GM18909 (cell line): ENCODE measurements around the gene ADCY9.
"Not testable (repeated sequence)": the region's sequence is repeated elsewhere in the genome, so short reads cannot be mapped to it uniquely, and the experiment has no call there.

Experiments used
- ATAC-seq: cut with Tn5 transposase; IDR thresholded peaks from one replicate; pipeline ENCODE4 v1.9.1; 2021; ENCODE audit warnings: mild to moderate bottlenecking; ENCODE audit not compliant: unreplicated experiment, poor library complexity

The ADCY9 gene

DNA sequence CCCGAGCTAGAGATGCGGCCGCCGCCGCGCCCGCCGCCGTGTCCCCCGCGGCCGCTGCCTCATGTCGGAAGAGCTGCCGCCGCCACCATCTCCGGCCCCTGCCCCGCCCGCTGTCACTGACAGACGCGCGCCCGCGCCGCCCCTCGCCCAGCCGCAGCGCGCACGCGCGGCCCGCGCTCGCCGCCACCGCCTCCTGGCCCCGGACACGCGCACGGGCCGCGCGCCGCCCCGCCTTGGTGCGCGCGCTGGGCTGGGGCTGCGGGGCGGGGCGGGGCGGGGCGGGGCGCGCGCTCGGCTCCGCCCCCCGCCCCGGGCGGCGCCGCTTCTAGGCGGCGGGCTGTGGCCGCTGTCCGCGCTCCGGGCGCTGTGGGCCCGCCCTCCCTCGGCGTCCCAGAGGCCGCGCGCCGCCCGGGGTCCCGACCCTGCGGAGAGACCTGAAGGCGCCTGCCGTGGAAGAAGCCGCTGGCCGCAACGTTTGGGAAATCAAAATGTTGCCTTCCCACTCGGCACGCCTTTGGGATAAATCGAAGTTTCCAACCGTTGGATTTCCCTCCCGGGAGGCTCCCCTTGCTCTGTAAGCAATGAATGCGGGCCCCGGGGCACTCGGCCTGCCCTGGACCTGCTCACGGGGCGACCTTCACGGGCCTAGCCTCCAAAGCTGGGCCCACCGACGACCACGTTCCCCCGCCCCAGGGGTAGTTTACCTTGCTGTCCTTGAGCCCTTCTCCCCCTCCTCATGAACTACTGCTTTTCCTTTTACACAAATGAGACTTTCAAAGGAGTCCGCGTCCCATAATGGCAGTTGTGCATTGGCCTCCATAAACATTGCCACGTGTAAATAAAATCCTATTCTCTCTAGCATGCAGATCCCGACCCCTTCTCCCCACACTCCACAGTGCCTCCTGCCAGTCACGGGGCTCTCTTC is at the start of gene ADCY9:
ADCY9 (minus strand) TSS at position 118 of the 925 bp plus-strand sequence. CDS start 1,000 bp downstream, outside the sequence.
- ATAC-seq: peak; percentile 68

DNA sequence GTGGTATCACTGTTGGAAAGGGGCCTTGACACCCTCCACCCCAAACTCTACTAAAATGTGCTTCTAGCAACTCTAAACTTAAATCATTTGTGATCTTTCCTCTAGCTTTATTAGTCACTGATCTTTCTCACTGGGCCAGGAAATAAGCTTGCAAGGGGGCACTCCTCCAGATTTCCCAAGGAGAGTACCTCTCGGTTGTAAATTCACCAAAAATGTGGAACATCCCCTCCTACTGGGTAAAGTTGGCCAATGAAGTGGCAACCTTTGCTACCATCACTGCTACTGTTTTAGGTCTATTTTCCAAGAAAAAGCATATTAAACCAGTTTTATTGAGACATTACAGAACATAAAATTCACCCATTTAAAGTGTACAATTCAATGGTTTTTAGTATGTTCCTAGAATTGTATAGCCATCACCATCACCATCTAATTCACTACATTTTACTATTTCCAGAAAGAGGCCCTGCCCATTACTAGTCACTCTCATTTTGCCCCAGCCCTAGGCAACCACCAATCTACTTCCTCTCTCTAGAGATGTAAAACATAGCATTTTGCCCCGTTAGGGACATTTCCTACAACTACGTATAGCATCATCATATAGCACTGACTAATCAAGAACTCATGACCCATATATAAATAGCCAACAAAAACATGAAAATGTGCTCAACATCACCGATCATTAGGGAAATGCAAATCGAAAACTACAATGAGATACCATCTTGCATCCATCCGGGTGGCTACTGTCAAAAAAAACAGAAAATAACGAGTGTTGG is 44.6 kb upstream of the ADCY9 start:
- no peak for ATAC-seq

DNA sequence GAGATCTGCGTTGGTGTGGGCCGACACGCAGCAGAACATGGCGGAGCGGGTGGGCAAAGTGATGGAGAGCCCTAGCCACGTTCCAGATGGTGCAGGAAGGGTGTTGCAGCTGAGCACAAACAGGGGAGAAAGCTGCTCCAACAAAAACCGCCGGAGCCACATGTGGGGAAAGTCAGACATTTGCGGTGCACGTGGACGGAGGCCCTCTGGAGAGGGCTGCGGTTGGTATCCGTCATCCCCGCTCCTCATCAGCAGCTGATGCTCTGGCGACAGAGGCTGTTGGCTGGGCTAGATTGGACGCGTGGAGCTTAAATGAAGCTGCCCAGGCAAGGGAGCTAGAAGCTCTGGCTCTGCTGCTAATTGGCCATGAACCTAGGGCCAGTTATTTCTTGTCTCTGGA is 43.5 kb upstream of the ADCY9 start:
- ATAC-seq: no peak

DNA sequence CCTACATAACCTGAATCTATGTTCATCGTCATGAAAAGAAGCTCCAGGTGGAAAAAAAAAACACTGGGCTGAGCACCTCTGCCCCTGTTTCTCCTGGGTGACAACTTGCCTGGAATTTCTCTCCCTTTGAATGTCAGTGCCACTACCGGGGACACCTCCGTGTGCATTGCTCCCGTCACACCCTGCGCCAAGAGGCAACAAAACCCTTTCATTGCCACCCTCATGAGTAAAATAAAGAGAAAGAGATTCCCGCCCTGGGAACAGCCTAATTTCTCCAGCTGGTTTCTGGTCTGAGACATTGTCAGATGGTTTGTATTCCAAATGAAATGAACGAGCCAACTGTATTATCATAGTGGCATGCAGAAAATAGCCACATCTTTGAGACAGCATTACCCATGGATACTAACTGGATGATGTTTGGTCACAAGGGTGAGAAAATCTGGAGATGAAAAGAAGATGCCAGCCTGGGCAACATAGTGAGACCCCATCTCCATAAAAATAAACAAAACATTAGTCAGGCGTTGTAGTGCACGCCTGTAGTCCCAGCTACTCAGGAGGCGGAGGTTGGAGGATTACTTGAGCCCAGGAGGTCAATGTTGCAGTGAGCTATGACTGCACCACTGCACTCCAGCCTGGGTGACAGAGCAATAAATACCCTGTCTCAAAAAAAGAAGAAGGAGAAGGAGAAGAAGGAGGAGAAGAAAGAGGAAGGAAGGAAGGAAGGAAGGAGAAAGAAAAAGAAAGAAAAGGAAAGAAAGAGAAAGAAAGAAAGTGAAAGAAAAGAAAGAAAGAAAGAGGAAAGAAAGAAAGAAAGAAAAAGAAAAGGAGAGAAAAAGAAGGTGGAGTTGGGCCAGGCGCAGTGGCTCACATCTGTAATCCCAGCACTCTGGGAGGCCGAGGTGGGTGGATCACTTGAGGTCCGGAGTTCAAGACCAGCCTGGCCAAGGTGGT is 42.2 kb upstream of the ADCY9 start:
- no peak for ATAC-seq

DNA sequence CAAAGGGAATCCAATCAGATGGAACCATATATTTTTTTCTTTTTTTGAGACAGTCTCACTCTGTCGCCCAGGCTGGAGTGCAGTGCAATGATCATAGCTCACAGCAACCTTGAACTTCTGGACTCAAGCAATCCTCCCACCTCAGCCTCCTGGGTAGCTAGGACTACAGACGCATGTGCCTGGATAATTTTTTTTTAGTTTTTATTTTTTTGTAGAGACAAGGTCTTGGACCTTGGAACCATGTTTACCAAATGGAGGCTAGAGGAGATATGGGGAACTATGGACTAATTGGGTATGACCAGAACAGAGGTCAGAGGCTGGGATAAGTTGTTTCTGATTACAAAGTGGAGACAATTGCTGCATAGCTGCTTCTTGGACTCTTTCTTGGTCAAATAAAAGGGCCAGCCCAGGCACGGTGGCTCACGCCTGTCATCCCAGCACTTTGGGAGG is 41.2 kb upstream of the ADCY9 start:
- ATAC-seq: no peak

DNA sequence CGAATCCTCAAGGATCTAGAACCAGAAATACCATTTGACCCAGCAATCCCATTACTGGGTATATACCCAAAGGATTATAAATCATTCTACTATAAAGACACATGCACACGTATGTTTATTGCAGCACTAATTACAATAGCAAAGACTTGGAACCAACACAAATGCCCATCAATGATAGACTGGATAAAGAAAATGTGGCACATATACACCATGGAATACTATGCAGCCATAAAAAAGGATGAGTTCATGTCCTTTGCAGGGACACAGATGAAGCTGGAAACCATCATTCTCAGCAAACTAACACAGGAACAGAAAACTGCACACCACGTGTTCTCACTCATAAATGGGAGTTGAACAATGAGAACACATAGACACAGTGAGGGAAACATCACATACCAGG is 40.3 kb upstream of the ADCY9 start:
- ATAC-seq: not testable (repeated sequence)

DNA sequence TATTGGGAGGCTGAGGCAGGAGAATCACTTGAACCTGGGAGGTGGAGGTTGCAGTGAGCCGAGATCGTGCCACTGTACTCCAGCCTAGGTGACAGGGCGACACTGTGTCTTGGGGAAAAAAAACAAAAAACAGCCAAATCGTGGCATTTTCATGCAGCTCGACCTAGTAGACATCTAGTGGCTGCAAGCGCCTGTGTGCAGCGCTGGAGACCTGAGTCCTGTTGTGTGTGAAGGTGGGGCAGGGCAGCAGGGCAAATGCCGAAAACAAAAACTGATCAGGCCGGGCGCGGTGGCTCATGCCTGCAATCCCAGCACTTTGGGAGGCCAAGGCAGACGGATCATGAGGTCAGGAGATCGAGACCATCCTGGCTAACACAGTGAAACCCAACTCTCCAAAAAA is 37.1 kb upstream of the ADCY9 start:
- ATAC-seq: not testable (repeated sequence)

DNA sequence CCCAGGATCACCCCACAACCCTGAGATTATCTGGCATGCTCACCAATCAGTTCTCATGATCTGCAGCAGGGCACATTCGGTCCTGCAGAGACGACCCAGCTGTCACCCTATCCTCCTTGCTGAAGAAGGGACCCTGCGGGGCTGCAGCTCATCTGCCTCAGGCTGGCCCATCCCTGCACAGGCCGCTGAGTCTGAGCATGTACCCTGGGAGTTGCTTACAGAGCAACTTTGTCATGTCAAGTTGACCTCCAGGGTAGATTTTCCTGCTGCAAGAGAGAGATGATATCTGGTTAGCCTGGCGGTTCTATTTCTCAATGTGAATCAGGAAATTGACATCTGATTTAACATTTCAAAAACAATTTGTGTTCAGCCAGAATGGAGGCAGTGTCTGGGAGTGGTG is 36.0 kb upstream of the ADCY9 start:
- ATAC-seq: no peak

DNA sequence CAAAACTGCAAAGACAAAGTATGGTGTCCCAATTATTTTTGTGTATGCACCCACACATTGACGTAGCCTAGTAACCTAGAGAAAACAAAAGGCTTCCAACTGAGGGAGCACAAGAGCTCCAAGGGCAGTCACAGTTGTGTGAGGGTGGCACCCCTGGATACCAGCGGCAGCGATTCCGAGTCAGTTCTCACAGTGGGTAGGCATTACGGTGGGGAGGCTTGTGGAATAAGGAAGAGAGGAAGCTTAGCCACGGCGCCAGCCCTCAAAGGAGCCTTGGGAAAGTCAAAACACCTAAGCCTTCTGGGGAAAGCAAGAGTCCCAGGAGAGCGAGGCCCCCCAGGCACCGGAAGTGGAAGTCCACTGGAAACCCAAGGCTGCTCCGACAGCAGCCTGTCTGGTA is 31.0 kb upstream of the ADCY9 start:
- ATAC-seq: no peak

DNA sequence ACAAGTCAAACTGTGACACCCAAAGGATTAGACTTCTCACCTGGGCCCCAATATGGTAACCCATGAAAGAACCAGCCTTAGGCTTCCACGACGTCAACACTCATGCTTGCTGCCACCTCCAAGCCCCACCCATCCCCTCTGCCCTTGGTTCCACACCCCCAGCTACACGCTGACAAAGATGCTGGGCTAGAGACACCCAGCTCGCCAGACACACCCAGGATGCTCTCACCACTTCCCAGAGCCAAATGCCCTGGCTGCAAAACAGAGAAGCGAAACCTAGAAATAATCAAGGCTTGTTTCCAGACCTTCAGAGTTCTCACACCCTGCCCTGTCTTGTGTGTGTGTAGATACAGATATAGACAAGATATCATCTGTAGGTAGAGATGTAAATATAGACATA is 26.0 kb upstream of the ADCY9 start:
- ATAC-seq: peak; percentile 52

DNA sequence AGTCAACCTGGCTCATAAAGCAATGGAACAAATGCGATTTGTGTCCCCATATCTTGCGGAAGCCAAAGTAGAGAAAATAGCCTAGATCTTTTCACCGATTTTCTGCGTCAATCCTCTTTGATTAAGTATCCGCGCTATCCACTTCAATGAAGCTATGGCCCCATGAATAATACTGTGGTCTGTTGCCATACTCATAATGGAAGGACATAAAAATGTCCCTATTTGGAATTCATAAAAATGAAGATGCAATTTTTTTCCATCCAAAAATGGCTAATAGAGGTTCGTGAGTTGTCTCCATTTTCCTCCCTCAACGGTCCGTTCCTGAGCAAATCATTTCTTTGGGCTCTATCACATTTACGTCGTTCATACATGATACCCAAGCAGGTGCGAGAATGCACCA is 25.4 kb upstream of the ADCY9 start:
- no peak for ATAC-seq

DNA sequence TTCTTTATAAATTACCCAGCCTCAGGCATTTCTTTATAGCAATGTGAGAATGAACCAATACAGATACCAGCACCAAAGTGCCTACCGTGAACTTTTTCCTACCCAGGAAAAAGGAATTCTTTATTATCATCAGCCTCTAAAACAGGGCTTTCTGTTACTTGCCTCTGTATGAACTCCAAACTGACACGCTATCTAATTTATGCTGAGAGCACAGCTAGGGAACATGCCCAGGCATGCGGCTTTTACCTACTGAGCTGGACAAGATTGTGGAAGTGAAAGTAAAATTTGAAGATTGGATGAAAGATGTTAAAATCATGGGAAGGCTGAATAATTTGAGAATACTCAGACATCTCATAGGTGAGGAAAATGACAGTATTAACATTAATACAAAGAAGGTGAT is 24.4 kb upstream of the ADCY9 start:
- no peak for ATAC-seq

DNA sequence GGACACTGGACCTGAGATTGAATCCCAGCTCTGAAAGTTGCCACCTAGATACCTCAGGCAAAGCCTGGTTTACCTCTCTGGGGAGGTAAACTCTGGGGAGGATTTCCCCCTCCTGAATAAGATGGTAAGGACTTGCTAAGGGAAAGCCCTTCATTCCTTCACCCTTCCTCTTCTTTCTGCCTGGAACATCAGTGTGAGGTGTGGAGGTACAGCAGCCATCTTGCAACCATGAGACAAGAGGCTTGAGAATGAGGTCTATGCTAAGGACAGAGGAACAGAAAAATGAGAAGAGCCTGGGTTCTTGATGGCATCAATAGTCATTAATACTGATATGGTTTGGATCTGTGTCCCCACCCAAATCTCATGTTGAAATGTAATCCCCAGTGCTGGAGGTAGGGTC is 23.7 kb upstream of the ADCY9 start:
- no peak for ATAC-seq

DNA sequence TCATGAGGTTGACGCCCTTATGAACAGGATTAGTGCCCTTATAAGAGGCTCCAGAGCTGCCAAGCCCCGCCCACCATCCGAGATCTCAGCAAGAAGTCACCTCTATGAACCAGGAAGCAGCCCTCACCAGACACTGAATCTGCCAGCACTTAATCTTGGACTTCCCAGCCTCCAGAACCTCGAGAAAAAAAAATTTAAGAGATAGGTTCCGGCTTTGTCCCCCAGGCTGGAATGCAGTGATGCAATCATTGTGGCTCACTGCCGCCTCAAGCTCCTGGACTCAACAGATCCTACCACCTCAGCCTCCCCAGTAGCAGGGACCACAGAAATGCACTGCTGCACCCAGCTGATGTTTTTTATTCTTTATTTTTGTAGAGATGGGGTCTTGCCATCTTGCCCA is 22.5 kb upstream of the ADCY9 start:
- ATAC-seq: no peak

DNA sequence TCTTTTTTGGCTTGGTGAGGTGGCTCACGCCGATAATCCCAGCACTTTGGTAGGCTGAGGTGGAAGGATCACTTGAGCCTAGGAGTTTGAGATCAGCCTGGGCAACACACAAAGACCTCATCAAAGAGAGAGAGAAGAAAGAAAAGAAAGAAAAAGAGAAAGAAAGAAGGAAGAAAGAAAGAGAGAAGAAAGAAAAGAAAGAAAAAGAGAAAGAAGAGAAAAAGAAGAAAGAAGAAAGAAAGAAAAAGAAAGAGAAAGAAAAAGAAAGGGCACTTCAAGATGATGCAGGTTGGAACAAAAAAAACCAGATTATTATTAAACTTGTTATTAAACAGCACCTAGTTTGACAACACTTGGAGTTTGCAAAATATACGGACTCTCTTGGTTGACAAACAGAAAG is 21.2 kb upstream of the ADCY9 start:
- no peak for ATAC-seq

DNA sequence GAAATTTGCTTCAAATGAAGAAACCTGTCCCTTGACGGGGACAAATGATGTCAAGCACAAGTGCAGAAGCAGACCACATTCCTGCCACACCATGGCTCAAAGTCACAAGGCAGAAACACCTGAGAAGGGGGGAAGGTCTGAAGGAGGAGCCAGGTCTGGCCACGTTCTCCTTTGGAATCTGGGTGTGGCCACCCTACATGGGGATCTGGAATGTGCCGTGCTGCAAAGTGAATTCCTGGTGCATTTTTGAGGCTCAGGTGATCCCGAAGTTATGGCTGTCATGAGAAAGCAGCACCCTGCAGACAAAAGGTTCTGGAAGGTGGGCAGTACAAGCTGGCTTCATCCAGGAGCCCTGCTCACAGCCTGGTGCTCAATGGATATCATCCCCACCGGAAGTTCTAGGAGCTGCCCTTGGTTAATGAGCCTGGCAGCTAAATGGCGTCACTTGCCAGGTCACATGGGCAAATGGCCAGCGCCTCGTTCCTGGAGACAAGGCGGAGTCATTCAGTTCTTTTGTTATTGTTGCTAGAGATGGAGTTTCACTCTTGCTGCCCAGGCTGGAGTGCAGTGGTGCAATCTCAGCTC is 20.1 kb upstream of the ADCY9 start:
- no peak for ATAC-seq

DNA sequence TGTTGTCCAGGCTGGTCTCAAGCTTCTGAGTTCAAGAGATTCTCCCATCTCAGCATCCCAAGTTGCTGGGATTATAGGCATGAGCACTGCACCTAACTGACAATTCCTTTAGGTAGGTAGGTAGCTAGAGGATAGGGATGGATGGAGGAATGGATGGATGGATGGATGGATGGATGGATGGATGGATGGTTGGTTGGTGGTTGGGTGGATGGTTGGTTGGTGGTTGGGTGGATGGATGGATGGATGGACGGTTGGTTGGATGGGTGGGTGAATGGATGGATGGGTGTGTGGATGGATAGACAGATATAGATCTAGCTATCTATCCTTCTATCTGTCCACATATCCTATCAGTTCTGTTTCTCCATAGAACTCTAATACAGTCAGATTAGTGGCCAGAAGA is 19.3 kb upstream of the ADCY9 start:
- no peak for ATAC-seq

DNA sequence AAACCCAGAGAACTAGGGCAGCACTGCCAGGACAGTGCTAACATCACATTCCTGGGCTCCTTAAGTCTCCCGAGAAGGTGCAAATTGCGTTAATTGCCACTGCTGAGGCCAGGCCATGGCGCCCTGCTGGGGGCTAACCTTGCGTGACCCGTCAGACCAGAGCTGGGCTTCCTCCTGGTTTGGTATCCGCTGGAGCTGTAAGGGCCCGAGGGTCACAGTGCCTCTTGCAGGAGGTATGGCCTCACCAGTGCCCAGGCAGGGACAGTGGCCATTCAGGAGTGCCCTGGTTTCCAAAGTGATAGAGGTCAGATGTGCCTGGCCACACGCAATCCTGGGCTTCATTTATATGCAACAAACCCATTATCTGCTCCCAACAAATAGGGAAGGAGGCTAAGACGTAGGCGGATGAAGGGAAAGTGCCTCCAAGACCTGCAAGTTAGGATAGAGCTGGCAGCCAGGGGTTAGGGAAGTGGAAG is 17.7 kb upstream of the ADCY9 start:
- no peak for ATAC-seq

DNA sequence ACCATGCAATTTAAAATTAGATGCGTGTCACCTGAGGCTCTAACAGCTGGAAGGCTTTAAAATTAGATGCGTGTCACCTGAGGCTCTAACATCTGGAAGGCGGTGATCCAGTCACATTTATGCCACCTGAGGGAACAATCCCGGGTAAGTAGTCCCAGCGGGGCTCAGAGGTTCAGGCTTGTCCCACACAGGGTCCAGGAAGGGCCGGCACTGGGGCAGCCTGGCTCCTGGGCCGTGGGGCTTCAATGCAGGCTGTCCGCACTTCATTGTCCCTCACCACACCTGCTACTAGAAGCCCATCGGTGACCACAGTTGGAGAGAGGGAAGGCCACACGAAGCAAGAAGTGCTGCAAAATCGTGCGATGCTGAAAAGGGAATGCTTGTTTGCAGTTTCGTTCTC is 15.4 kb upstream of the ADCY9 start:
- no peak for ATAC-seq
